ENCODE results near the gene RIMBP2.
"Not testable (repeated sequence)": the region's sequence is repeated elsewhere in the genome, so short reads cannot be mapped to it uniquely, and the experiment has no call there.

Gene RIMBP2

GRCh38 chr12:130590685-130591084, 125.4 kb downstream of the RIMBP2 start:
- no peak for DNase-seq

DNA sequence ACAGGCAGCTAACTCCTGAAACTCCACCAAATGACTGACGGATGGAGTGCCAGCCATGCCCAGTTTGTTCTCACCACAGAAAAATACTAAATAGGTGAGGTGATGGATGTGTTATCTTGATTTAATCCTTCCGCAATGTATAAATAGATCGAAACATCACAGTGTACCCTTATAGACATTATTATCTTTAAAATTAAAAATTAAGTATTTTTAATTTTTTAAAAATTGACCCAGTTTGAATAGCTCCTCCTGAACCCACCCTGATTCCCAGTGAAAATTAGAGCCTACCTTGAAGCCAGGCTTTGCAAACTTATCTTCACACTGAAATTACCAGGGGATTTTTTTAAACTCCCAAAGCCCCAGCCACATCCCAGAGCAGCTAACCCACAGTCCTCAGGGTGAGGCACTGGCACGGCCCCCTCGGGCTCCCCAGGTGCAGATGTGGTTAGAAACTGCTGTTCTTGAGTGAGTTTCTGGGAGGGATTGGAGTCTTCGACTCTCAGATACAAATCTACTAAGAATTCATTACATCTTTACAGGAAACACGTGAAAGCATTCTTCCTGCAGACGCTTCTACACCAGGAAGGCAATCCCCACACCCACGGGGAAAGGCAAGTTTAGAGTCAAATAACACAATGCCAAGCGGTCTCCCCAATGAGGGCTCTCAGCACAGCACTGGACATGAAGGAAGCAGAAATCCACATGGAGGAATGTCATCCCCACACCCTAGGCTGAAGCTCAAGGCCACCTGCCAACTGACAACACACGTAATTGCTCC, 126.4 kb downstream of the RIMBP2 start:
- DNase-seq, result no peak

DNA sequence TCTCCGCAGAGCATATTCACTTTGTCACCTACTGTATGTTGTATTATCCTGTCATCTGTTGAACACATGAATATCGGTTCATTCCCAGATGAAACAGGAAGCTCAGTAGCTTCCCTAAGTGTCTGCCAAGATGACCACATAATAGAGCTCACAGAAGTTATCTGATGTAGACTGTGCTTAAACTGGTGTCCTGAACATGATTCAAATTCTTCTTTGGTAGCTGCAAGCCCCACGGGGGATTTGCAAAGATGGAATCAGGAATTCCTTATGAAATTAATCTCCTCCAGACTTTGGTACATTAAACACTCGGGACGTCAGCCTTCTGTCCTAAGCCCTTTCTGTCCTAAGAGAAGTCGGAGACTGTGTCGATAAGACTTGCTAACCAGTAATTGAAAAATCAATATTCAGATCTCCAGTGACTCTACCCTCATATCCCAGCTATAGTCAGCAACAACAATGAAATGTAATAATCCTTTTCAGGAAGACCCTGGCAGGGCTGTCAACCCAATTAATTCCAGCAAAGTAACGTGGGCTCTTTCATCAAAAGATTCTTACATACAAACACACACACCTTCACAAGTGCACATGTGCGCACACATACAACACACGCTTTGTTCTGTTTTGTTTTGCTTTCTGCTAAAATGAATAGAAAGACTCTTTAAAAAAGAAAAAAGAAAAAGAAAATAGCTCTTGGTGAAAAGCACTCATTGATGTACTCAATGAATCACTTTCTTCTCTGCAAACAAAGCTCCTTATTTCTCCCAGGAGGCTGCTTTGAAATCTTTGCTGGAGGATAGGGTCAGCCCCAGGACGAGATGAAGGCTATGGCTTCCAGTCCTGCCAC, 127.2 kb downstream of the RIMBP2 start:
- no peak for DNase-seq

DNA sequence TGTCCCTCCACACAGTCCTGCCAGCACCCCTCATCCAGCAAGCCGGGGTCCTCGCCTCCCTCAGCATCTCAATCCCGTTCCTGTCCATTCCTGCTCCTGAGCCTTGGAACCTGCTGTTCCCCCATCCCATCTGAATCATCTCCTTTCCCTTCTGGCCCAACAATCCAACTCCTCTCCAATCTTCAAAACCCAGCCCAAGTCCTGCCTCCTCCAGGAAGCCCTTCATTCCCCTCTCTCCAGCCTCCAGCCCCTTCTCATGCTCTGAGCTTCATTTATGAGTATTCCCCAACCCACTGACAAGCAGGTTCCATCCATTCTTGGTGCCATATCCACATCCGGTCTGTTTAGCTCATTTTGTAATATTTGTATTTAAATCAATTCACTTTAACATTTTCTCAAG, 128.1 kb downstream of the RIMBP2 start:
- no peak for DNase-seq

DNA sequence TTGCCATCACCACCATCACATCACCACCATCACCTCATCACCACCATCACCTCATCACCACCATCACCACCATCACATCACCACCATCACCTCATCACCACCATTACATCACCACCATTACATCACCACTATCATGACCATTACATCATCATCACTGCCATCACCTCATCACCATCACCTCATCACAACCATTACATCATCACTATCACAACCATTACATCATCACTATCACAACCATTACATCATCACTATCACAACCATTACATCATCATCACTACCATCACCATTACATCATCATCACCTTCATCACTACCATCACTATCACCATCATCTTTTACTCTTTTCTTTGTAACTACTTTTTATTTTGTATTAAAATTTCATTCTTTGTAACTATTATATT, 131.6 kb downstream of the RIMBP2 start:
- DNase-seq, result not testable (repeated sequence)

- no peak for DNase-seq
Measured at GRCh38 chr12:130583800-130584199, 132.3 kb downstream of the RIMBP2 start.

DNA sequence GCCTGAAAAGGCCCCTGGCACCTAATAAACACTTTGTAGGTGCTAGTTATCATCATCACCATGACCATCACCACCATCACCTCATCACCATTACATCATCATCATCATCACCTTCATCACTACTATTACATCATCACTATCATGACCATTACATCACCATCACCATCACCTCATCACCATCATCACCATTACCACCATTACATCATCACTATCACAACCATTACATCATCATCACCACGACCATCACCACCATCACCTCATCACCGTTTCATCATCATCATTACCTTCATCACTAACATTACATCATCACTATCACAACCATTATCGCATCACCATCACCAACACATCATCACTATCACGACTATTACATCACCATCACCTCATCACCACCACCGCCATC, 132.8 kb downstream of the RIMBP2 start:
- DNase-seq, result no peak

GRCh38 chr12:130582286-130582685, 133.8 kb downstream of the RIMBP2 start:
- no peak for DNase-seq

DNA sequence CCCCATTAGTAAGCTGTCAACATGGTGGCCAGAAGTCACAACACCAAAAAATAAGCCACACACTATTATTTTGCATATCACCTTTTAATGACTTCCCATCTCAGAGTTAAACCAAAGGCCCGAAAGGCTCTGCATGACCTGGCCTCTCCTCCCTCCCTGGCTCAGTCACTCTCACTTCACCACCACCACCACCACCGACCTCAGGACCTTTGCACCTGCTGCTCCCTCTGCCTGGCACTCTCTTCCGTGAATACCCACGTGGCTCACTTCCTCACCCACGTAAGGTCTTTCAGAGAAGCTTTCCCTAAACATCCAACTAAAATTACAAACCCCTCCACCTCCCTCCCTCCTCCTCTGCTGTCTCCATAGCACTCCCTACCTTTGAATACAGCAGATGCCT, 134.3 kb downstream of the RIMBP2 start:
- DNase-seq, result no peak

DNA sequence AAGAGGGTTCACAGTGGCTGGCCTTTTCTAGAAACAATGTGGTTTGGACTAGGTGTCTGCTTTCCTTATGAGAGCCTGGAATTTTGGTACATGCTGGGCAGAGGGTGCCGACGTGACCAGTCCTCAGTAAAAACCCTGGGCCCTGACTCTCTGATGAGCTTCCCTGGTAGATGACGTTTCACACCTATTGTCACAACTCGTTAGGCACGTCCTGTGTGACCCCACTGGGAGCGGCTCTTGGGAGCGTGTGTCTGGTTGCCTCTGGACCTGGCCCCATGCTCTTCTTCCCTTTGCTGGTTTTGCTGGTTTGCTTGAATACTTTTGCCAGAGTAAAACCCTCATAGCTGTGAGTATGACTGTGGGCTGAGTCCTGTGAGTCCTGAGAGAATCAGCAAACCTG, 136.9 kb downstream of the RIMBP2 start:
- no peak for DNase-seq

DNA sequence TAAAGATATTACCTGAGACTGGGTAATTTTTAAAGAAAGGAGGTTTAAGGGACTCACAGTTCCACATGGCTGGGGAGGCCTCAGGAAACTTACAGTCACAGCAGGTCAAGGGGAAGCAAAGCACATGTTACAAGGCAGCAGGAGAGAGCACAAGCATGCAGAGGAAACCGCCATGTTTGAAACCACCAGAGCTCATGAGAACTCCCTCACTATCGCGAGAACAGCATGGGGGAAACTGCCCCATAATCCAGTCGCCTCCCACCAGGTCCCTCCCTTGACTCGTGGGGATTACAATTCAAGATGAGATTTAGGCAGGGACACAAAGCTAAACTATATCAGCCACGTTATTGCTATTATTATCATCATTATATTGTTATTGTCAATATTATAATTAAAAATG, 138.7 kb downstream of the RIMBP2 start:
- DNase-seq, result no peak

- DNase-seq, result no peak
Measured at GRCh38 chr12:130576371-130576816, 139.7 kb downstream of the RIMBP2 start.

GRCh38 chr12:130574402-130574801, 141.7 kb downstream of the RIMBP2 start:
- no peak for DNase-seq

DNA sequence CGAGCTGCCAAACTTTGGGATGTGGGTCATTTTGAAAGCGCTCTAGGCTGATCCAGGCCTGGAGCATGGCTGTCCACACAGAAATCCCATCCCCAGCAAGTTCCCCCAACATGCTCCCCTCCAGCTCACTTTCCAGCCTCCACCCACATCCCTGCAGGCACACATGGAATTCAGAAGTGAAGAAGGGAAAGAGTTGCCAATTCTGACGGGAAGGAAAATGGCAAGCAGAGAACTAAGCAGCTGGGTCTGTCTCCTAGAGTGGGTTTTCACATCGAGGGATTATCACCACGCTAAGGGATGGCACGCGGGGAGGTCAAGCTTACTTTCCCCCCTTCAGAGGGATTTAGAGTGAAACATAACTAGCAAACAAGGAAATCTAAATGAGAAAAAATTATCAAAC, 142.3 kb downstream of the RIMBP2 start:
- DNase-seq, result no peak

DNA sequence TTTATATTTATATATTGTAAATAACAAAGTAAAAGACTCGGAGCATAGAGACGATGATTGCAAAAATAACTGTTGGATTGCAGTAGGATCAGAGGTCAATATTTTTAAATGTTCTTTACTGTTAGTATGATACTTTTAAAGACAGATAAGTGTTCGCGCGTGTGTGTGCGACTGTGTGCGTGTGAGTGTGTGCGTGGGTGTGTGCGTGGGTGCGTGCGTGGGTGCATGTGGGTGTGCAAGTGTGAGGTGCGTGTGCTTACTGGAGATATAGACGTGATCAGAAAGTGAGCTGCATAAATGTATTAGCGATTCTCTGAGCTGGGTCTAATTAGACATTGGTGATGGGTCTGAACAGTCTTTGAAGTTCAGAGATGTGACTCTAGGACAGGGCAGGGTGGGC, 142.9 kb downstream of the RIMBP2 start:
- no peak for DNase-seq

DNA sequence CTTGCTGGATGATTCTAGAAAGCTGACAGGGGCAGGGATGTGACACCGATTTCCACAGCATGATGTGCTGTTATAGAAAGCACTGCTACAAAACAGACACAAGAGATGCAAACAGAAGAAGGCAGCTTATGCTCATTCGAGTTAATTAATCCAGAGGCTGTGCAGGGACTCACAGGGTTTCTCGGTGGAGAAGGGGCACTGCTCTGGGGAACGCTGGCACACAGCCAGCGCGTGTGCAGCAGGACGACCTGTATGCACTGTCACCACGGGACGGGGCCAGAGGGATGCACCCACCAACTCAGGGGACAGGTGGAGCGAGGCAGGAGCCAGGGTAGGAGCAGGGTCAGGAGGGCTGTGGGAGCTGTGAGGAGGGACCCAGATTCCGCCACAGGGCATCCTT, 143.5 kb downstream of the RIMBP2 start:
- no peak for DNase-seq

DNA sequence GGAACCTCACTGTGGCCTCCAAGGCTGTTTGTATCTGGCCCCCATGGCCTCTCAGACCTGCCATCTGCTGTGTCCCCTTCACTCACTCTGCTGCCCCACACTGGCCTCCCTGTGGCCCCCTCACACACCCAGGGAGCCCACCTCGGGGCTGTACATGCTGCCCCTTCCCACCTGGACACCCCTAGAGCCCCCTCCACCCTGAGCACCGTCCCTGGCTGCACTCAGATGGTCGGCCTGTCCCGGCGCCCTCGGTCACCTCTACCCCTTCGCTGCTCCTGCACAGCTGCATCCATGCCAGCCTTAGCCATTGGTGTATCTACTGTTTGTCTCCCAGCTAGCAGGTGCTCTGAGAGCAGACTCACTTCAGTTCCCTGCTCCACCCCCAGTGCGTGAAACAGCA, 144.4 kb downstream of the RIMBP2 start:
- no peak for DNase-seq

DNA sequence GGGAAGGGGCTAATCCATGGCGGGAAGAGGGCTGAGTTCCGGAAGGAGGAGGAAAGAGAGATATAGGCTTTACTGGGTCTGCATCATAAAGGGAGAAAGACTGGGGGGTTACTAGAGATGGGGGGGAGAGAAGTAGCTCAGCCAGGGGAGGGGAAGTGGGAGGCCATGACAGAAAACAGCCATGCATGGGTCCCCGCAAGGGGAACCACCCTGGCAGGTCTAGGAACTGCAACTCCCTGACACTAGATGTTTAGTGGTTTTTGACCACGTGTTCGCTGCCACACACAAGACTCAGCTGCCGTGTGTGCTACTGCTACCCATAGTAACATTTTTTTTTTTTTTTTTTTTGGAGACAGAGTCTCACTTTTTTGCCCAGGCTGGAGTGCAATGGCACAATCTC, 145.0 kb downstream of the RIMBP2 start:
- no peak for DNase-seq

- DNase-seq, result no peak
Measured at GRCh38 chr12:130569521-130569920, 146.6 kb downstream of the RIMBP2 start.

- DNase-seq, result no peak
Measured at GRCh38 chr12:130568501-130568900, 147.6 kb downstream of the RIMBP2 start.

DNA sequence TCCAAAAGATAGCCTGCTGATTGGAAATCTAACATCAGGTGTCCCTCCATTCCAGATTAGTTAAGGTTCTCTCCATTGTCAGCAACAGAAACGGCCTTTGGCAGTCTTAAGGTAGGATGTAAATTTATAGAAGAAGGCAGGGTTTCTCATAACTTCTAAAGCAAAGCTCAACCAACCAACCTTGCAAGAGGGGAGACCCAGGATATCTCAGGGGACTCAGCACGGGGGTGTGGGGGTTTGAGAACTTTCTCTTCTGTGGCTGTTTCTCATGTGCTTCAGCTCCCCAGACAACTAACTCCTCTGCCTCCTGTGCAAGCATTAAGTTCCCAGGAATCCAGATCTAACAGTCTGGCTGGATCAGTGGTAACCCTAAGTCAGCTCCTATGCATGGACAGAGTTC, 148.1 kb downstream of the RIMBP2 start:
- no peak for DNase-seq

DNA sequence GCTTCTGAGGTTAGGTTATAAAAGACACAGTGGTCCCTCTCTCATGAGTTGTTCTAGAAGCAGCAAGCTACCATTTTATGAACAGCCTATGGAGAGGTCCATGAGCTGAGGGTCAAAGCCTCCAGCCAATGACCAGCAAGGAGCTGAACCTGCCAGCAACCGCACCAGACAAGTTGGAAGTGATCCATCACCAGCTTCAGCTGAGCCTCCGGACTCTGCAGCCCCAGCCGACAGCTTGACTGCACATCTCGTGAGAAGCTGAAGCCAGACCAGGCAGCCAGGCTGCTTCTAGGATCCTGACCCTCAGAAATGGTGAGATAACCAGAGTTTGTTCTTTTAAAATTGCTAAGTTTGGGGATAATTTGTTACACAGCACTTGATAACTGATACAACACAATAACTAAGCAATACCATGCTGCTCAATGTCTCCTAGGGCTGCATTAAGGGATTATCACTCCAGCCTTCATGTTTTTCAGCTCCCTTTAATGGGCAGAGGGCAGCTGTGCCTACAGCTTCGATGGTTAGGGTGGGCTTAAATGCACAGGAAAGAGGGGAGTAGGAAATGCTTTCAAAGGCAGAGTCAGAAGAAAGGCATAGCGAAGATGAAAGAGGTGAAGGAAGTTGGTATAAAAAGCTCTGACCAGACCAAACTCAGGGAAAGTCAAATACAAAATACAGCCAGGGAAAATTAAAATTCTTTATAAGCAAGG, 149.5 kb downstream of the RIMBP2 start:
- DNase-seq, result no peak

DNA sequence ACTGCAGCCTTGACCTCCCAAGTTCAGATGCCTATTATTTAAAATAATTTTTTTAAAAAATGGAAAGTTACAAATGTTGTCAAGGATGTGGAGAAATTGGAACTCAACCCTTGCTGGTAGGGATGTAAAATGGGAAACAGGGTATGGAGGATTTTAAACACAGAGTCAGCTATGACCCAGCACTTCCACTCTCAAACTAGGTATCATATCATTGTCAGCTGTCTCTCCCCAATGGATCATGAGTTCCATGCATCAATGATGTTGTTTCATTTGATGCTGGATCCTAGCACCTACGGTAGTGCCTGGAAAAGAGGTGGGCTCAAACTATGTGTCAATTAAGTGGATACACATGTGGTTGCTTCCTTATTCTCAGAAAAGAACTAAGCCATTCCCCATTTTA, 150.9 kb downstream of the RIMBP2 start:
- DNase-seq, result no peak

- no peak for DNase-seq
Measured at GRCh38 chr12:130563323-130563722, 152.8 kb downstream of the RIMBP2 start.

All from activated effector memory CD4-positive, alpha-beta T cell treated with Interleukin-2 at 50 U/mL for 16 hours (primary cell).